NCI-H2196 treated with DMSO at 0.1 percent for 48 hours (cell line): ENCODE results near the gene CPNE7.

Source experiments
- DNase-seq: peaks from one replicate; lab custom pipeline; 2025; ENCODE audit not compliant: unreplicated experiment; lab: John Stamatoyannopoulos, UW

CPNE7 gene

GRCh38 chr16:89549007-89549700, 26.4 kb upstream of the CPNE7 start:
- DNase-seq: no peak

GRCh38 chr16:89550421-89551007, 25.0 kb upstream of the CPNE7 start:
- no peak for DNase-seq

DNA sequence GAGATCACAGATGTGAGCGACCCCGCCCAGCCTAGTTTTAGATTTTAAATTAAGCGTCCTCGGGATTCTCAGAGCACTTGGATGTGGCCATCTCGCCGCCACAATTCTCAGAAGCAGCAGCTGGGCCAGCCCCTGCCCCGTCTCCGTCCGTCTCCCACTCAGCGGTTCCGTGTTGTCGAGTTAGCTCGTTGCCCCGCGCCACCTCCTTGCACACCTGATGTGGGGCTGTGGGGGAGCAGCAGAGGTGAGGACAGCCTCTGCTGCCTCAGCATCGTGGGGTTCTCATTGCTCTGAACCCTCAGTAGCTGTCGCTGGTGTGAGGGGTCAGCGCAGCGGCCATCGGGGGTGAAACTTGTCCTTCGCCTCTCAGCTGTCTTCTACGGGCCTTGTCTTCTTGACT, 23.2 kb upstream of the CPNE7 start:
- no peak for DNase-seq

GRCh38 chr16:89552913-89553312, 22.6 kb upstream of the CPNE7 start:
- no peak for DNase-seq

GRCh38 chr16:89553733-89554132, 21.8 kb upstream of the CPNE7 start:
- DNase-seq: no peak

DNA sequence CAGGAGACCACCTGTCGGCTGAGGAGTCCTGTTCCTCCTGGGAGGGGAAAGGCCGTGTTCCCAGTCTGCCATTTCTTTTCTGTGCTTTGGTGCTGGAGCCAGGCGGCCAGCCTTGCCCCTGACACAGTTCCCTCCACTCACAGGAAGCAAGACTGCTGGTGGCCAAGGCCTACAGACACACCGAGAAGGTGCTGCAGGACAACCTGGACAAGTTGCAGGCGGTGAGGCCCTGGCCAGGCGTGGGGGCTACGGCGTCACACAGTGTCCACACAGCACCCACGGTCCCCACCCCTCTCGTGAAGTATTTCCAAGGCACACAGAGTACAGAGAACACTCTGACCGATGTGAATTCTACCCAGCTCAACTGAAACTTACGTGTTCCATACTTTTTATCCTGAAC, 21.2 kb upstream of the CPNE7 start:
- no peak for DNase-seq

DNA sequence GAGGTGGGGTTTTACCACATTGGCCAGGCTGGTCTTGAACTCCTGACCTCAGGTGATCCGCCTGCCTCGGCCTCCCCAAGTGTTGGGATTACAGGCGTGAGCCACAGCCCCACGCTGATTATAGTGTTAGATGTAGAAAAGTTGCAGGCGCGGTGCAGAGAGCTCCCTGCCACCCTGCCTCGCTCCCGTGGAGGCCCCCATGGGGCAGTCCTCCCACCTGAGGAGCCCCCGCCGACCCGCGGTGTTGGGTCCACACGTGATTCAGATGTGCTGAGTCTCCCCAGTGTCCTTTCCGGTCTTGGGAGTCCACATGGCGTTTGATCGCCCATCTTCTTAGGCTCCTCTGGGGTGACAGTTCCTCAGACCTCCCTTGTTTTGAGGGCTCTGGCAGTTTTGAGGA, 20.3 kb upstream of the CPNE7 start:
- DNase-seq: no peak

- DNase-seq: no peak
Observed at GRCh38 chr16:89555780-89556179, 19.8 kb upstream of the CPNE7 start.

GRCh38 chr16:89556750-89557689, 18.5 kb upstream of the CPNE7 start:
- no peak for DNase-seq

- no peak for DNase-seq
Observed at GRCh38 chr16:89557690-89558490, 17.7 kb upstream of the CPNE7 start.

DNA sequence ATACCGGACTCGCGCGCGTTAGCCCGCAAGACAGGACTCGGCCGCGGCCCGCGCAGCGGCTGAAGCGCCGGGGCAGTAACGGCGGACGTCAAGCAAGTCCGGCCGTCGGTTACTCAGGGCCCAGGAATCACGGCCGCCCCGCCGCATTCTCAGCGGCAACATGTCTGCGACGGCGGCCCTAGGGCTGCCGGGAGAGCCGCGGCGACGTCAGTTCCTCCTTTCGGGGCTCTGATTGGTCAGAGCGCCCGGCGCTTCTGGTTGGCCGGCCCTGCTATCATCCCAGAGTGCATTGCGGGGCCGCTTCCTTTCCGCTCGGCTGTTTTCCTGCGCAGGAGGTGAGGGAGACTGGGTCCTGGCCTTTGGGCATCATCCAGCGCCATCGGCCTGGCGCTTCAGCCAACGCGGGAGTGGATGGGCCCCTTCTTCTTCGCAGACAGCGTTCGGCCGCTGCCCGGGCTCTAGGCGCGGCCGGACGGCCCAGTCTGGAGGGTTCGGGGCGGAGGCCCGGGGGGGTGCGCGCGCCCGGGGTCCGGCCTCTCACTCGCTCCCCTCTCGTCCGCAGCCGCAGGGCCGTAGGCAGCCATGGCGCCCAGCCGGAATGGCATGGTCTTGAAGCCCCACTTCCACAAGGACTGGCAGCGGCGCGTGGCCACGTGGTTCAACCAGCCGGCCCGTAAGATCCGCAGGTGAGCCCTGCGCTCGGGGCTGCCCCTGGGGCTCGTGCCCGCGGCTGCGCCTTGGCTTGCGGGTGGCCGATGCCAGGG, 15.0 kb upstream of the CPNE7 start, which contains the start of gene RPL13:
RPL13 (plus strand) TSS at position 305 of the 764 bp plus-strand sequence; CDS start at position 583, 278 bp downstream.
- peak; percentile 68 for DNase-seq

DNA sequence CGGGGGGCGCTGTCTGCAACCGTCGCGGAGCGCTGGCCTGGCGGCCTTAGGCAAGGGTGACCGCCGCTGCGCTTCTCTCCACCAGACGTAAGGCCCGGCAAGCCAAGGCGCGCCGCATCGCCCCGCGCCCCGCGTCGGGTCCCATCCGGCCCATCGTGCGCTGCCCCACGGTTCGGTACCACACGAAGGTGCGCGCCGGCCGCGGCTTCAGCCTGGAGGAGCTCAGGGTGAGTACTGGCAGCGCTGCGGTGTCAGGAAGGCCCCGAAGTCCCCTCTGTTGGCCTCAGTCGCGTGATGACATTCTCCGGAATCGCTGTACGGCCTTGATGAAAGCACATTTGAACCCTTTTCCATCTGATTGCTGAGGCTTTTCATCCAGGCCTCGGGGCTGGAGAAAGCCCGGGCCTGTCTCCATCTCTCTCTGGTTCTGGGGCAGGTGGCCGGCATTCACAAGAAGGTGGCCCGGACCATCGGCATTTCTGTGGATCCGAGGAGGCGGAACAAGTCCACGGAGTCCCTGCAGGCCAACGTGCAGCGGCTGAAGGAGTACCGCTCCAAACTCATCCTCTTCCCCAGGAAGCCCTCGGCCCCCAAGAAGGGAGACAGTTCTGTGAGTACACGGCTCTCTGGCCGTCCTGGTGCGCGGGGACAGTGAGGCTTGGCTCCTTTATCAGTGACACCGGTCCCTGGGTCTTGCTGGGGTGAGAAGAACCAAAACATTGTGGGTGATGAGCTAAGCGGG, 14.2 kb upstream of the CPNE7 start:
- DNase-seq: no peak

- no peak for DNase-seq
Observed at GRCh38 chr16:89561884-89562599, 13.5 kb upstream of the CPNE7 start.

DNA sequence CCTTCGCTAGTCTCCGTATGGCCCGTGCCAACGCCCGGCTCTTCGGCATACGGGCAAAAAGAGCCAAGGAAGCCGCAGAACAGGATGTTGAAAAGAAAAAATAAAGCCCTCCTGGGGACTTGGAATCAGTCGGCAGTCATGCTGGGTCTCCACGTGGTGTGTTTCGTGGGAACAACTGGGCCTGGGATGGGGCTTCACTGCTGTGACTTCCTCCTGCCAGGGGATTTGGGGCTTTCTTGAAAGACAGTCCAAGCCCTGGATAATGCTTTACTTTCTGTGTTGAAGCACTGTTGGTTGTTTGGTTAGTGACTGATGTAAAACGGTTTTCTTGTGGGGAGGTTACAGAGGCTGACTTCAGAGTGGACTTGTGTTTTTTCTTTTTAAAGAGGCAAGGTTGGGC, 12.6 kb upstream of the CPNE7 start:
- no peak for DNase-seq

DNA sequence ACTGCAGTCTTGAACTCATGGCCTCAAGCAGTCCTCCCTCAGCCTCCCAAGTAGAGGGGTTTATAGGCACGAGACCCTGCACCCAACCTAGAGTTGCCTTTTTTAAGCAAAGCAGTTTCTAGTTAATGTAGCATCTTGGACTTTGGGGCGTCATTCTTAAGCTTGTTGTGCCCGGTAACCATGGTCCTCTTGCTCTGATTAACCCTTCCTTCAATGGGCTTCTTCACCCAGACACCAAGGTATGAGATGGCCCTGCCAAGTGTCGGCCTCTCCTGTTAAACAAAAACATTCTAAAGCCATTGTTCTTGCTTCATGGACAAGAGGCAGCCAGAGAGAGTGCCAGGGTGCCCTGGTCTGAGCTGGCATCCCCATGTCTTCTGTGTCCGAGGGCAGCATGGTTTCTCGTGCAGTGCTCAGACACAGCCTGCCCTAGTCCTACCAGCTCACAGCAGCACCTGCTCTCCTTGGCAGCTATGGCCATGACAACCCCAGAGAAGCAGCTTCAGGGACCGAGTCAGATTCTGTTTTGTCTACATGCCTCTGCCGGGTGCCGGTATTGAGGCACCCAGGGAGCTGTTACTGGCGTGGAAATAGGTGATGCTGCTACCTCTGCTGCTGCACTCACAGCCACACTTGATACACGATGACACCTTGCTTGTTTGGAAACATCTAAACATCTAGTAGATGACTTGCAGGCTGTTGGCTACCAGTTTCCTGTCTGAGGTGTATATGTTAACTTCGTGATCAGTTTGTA, 11.7 kb upstream of the CPNE7 start:
- no peak for DNase-seq

DNA sequence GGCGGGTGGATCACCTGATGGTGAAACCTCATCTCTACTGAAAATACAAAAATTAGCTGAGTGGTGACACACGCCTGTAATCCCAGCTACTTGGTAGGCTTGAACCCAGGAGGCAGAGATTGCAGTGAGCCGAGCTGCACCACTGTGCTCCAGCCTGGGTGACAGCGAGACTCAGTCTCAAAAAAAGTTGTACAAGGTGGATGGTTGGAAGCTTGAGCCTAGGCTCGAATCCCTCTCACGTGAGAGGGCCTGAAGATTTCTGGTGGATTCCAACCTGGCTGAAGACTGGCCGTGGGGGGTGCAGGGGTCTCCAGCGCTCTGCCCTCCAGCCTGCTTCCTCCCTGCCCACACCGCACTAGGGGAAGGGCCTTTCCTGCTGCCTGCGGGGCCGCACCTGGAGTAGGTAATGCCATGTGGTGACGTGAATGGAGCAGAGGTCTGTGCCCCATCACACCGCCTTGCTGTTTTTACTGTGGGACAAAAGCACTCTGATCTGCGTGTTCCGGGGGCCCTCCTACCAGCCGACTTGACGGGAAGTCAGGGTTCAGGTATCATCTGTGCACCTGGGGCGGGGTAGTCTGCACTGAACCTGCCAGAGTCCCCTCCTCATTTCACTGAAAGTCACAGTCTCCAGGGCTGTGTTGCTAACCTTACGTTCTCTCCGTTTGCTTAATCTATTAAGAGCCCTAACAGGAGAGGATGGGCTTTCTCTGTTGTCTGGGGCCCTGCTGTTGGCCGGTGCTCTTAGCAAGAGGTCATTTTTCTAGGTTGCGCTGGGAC, 10.9 kb upstream of the CPNE7 start:
- DNase-seq: no peak

GRCh38 chr16:89565256-89565505, 10.4 kb upstream of the CPNE7 start:
- no peak for DNase-seq
